Measurements from ENCODE around the gene CLEC18A. TPM values are rescaled to one million over a fixed set of nuclear protein-coding genes. Genes with fewer than 3 reads are reported as not detected.

The CLEC18A gene
- total RNA-seq, 1 experiment from 2014 or later = 0.46 TPM

GRCh38 chr16:69924041-69924775, 26.9 kb upstream of the CLEC18A start:
- Histone ChIP-seq H3K9me3 (ENCODE audit: control insufficient read depth, insufficient read depth, low read depth, low read length) (no peaks in the 10 kb centered on the region), H3K36me3 (ENCODE audit: control insufficient read depth, insufficient read depth, low read length) (no peaks in the 10 kb centered on the region), H3K27me3 (ENCODE audit: control insufficient read depth, insufficient read depth, low read length) (no peaks in the 10 kb centered on the region), H3K27ac (ENCODE audit: low read length) (no peak overlapping the region), H3K4me3 (ENCODE audit: low read depth in 2 of 2, low read length in 2 of 2) (no peak overlapping the region), H3K4me1 (ENCODE audit: control insufficient read depth, insufficient read depth, low read length) (no peaks in the 10 kb centered on the region)
- DNase-seq (ENCODE audit: low read depth, low spot score) (no peak), ATAC-seq (no peak)
- TF ChIP-seq CTCF (IDR thresholded peaks at IDR 0.05) (no peak), SIN3A (IDR thresholded peaks at IDR 0.05; ENCODE audit: borderline replicate concordance, insufficient read depth, low read depth, low read length) (no peak), POLR2AphosphoS5 (IDR thresholded peaks at IDR 0.05; ENCODE audit: low read depth, low read length) (no peak), REST (IDR thresholded peaks at IDR 0.05; ENCODE audit: insufficient read depth in 1 of 2, low read depth in 2 of 2, low read length in 1 of 2) (no peak), TCF7L2 (IDR thresholded peaks at IDR 0.05; ENCODE audit: low read depth, low read length) (no peak)
- intact Hi-C loops (cut with micrococcal nuclease; ENCODE audit: unreplicated experiment) = no loop called here
- in situ Hi-C loops (cut with HindIII; ENCODE audit: low pct_unique_long_range_greater_than_20kb, low sequenced_read_pairs) = no loop called here
- POLR2A ChIA-PET = no interaction called here
- no TSS peak for BruUV-seq (replicated peaks)
- CTCF ChIA-PET = no interaction called here

DNA sequence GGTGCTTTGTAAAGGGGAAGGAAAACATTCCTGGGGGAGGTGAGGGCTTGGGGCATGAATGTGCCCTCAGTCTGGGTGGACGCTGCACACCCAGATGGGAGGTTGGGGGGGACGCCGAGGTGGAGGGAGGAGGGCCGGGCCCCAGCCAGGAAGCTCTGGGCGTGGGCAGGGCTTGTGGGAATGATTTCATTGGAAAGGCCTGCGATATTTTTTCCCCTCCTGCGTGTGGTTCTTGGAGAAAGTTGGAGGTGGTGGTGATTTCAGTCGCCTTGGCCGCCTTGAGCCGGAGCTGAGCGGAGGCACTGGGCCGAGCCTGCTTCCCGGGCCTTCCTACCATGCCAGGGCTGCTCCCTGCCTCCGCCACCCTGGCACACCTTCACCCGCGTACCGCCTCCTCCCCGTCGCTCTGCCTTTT, 26.4 kb upstream of the CLEC18A start:
- Histone ChIP-seq H3K27me3 (ENCODE audit: control insufficient read depth, insufficient read depth, low read length) (no peaks in the 10 kb centered on the region), H3K9me3 (ENCODE audit: control insufficient read depth, insufficient read depth, low read depth, low read length) (no peaks in the 10 kb centered on the region), H3K36me3 (ENCODE audit: control insufficient read depth, insufficient read depth, low read length) (no peaks in the 10 kb centered on the region), H3K4me3 (ENCODE audit: low read depth in 2 of 2, low read length in 2 of 2) (no peak overlapping the region), H3K4me1 (ENCODE audit: control insufficient read depth, insufficient read depth, low read length) (no peaks in the 10 kb centered on the region), H3K27ac (ENCODE audit: low read length) (no peak overlapping the region)
- DNase-seq (ENCODE audit: low read depth, low spot score) = no peak
- TF ChIP-seq CTCF (IDR thresholded peaks at IDR 0.05) = no peak
- no peak for TF ChIP-seq SIN3A (IDR thresholded peaks at IDR 0.05; ENCODE audit: borderline replicate concordance, insufficient read depth, low read depth, low read length)
- TF ChIP-seq POLR2AphosphoS5 (IDR thresholded peaks at IDR 0.05; ENCODE audit: low read depth, low read length) = no peak
- no peak for TF ChIP-seq TCF7L2 (IDR thresholded peaks at IDR 0.05; ENCODE audit: low read depth, low read length)
- no peak for TF ChIP-seq REST (IDR thresholded peaks at IDR 0.05; ENCODE audit: insufficient read depth in 1 of 2, low read depth in 2 of 2, low read length in 1 of 2)
- BruUV-seq (replicated peaks) = no TSS peak
- intact Hi-C loops (cut with micrococcal nuclease; ENCODE audit: unreplicated experiment) = loop anchor here (5.0 kb wide), 1 partner anchor 127 kb away; no protein-coding TSS in a partner anchor
- ATAC-seq = no peak
- ChIA-PET CTCF (interaction anchor here (0.6 kb wide), 1 partner anchor 574 kb away, joined by 3 read pairs; no protein-coding TSS in a partner anchor), POLR2A (no interaction called here)
- in situ Hi-C loops (cut with HindIII; ENCODE audit: low pct_unique_long_range_greater_than_20kb, low sequenced_read_pairs) = no loop called here
